Erythroblast (primary cell): ENCODE measurements around the gene RFNG.

Experiments
- GATA1 ChIP-seq: IDR thresholded peaks from 2 replicates; pipeline ENCODE4 v1.6.1; 2011; ENCODE audit warnings: low read depth, mild to moderate bottlenecking, control low read depth, low read length, moderate library complexity
- POLR2A ChIP-seq: IDR thresholded peaks from 2 replicates; pipeline ENCODE4 v1.6.1; 2011; ENCODE audit warnings: mild to moderate bottlenecking, low read length

DNA sequence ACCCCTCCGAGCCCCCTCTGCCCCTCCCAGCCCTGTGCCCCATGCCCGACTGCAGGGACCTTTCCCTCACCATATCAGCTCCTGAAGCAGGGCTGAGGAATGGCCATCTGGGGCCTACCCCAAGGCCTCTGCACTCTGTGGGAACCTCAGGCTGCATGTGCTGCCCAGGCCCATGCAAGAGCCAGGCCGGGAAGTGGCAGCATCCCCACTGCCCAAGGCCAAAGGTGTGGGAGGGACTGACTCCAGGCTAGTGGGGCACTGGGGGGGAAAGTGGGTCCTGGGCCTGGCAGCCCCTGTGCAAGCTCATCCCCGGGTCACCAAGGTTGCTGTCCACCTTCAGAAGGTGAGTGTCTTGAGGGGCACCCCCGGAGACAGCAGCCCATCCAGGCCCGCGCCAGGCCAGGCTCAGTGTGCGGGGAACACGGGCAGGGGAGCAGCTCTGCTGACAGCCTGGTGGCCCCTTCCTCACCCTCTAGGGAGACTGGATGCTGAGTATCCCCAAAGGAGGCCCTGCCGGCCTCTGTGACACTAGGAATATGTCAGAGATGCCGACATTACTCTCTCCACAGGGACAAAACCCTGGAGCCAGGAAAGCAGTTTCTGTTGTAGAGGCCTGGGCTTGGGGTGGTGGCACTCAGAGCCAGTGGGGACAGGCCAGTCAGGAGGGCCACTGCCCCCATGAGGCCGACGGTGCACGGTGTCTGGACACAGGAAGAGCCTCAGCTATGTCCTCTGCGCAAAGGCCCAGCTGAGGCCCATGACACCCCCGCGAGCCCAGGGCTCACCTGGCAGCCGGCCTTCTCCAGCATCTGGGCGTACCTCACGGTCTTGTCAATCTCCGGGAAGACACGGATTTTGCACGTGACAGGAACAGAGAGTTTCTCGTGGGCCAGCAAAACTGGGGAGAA is 10.7 kb upstream of the RFNG start:
- TF ChIP-seq POLR2A (no peak), GATA1 (no peak)
